Gastrocnemius medialis (tissue), 4 donors: ENCODE results near the gene WDR37.

Experiments
- POLR2A ChIP-seq, 2 donors: fragments of 450-650 bp; IDR thresholded peaks; one replicate each; pipeline ENCODE4 v1.6.1; 2017; ENCODE audit warnings: antibody characterized with exemption in 2 of 2, mild to moderate bottlenecking in 2 of 2, moderate library complexity in 2 of 2
- TF ChIP-seq, protein P1 (sequence below), 5 experiments: fragments of 450-650 bp in 3 of 5; fragments of 200-600 bp in 2 of 5; sonication (generic) in 2 of 5; IDR thresholded peaks in 4 of 5; conservative IDR thresholded peaks in 1 of 5; 1 replicate in 4 of 5; 2 replicates in 1 of 5; pipeline ENCODE4 v1.5.1; 2016 to 2019; ENCODE audit warnings: antibody characterized with exemption in 5 of 5, mild to moderate bottlenecking in 3 of 5, moderate library complexity in 3 of 5

DNA sequence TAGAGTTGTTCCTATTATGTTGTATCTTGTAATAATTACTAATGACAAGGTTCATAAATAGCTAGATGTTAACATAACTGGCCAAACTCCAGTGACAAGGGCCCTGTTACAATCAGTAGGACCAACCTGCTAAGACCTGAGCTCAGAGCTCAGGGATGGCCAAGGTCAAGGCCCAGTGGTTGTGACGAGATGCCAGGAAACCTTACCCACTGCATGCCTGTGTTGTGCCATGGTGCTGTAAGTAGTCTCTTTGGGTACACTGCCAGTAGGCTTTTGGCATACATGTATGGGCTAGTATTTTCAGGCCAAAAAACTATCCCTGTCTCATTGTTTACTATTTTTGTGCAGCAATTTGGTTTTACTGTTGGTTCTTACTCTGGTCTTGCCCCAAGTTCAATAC is 22.6 kb upstream of the WDR37 start:
- TF ChIP-seq, protein P1, sequence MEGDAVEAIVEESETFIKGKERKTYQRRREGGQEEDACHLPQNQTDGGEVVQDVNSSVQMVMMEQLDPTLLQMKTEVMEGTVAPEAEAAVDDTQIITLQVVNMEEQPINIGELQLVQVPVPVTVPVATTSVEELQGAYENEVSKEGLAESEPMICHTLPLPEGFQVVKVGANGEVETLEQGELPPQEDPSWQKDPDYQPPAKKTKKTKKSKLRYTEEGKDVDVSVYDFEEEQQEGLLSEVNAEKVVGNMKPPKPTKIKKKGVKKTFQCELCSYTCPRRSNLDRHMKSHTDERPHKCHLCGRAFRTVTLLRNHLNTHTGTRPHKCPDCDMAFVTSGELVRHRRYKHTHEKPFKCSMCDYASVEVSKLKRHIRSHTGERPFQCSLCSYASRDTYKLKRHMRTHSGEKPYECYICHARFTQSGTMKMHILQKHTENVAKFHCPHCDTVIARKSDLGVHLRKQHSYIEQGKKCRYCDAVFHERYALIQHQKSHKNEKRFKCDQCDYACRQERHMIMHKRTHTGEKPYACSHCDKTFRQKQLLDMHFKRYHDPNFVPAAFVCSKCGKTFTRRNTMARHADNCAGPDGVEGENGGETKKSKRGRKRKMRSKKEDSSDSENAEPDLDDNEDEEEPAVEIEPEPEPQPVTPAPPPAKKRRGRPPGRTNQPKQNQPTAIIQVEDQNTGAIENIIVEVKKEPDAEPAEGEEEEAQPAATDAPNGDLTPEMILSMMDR (IDR thresholded peaks at IDR 0.05 in 4 of 5, conservative IDR thresholded peaks at IDR 0.05 in 1 of 5), result no peak
- TF ChIP-seq POLR2A (IDR thresholded peaks at IDR 0.05), result no peak
